ENCODE data around the gene APMAP. TPM values are rescaled to one million over a fixed set of nuclear protein-coding genes. Genes with fewer than 3 reads are reported as not detected.

The APMAP gene, protein sequence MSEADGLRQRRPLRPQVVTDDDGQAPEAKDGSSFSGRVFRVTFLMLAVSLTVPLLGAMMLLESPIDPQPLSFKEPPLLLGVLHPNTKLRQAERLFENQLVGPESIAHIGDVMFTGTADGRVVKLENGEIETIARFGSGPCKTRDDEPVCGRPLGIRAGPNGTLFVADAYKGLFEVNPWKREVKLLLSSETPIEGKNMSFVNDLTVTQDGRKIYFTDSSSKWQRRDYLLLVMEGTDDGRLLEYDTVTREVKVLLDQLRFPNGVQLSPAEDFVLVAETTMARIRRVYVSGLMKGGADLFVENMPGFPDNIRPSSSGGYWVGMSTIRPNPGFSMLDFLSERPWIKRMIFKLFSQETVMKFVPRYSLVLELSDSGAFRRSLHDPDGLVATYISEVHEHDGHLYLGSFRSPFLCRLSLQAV
- total RNA-seq: 10 to 100 TPM; 47.0 to 52.2 TPM
- long read RNA-seq, transcript APMAP-201 (9 exons, 2,430 nt): major isoform, 81 of 107 reads
- long read RNA-seq, partial matches to known transcripts: 8 of 107 reads
- long read RNA-seq, other reads (novel, unspliced or antisense): 18 of 107 reads

GRCh38 chr20:24992487-24993205, at the start of gene APMAP:
Gene APMAP, minus strand, starts transcription at chr20:24992751. Its CDS starts 63 bp downstream, at chr20:24992688.
- intact Hi-C loops (cut with DNase I): loop anchor here (2.0 to 10.0 kb wide), 5 partner anchors 185 to 406 kb away; partner anchors contain the start of gene ENTPD6 (in 1 of the 2)
- peak; percentile 94 to 97 for ATAC-seq
- DNase-seq: peak; percentile 98

DNA sequence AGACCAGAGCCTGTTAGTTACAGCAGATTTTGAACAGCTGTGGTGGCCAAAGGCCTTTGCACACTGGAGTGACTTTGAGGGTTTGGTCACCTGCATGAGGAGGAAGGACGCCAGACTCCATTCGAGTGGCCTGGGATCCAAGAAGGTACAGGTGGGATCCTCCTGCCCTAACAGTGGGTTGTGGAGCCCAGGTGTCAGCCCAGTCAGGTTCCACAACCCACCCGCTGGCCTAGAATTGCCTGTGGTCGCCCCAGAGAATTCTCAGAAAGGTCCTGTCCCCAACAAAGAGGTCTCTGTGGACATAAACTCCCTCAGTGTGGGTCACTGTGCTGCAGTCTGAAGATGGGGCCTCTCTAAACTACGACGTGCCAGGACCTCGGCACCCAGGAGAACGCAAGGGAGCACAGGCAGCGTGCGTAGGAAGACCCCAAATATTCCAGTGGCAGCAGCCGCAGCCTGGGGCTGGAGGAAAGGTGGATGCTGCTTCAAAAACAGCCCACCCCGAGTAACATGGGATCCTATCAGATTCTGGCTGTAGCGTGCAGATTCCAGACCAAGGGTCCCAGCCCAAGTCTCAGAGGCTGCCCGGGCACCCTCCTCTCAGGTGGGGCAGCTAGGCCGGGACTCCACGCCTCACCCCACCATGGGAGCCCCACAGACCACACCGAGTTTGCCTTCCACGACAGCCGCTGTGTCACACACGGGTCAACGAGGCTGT, 49.4 kb upstream of the APMAP start:
- intact Hi-C loops (cut with DNase I): no loop called here
- DNase-seq: peak; percentile 13

GRCh38 chr20:25040438-25040831, 47.9 kb upstream of the APMAP start:
- ATAC-seq (peak; percentile 5 to 31), DNase-seq (peak; percentile 38)
- intact Hi-C loops (cut with DNase I): no loop called here

More for the DNA sequence above, 49.4 kb upstream of the APMAP start:
- ATAC-seq: no peak

- DNase-seq: peak; percentile 82
- peak; percentile 69 to 71 for ATAC-seq
- intact Hi-C loops (cut with DNase I): loop anchor here in 1 of 2 donors (5.0 kb wide), 1 partner anchor 38 kb away; no protein-coding TSS in a partner anchor
These were observed 47.3 kb upstream of the APMAP start for GRCh38 chr20:25039697-25040437.

DNA sequence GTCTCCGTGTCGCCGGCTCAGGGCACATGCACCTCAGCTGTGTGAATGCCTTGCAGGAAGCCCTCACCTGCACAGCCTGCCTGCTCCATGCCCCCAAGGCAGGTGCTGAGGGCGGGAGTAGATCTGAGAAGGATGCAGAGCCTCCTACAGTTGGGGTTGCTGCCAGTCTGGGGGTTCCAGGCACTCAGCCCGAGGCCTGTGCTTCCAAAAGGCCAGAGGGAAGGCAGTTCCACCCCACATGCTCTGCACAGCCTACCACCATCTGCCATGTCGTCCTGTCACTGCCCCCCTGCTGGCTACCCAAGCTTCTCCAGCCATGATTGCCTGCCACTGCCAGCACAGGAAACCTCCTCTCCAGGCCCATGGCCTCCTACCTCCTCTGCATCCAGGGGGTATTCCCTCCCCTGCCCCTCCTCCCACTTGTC, 46.1 kb upstream of the APMAP start:
- no peak for ATAC-seq
- intact Hi-C loops (cut with DNase I): loop anchor here in 1 of 2 donors (5.0 kb wide), 1 partner anchor 36 kb away; no protein-coding TSS in a partner anchor

GRCh38 chr20:25038103-25038410, 45.5 kb upstream of the APMAP start:
- ATAC-seq: no peak
- intact Hi-C loops (cut with DNase I): loop anchor here in 1 of 2 donors (5.0 kb wide), 1 partner anchor 36 kb away; no protein-coding TSS in a partner anchor

More for the DNA sequence above, 46.1 kb upstream of the APMAP start:
- DNase-seq: peak; percentile 9

GRCh38 chr20:25037288-25038102, 44.9 kb upstream of the APMAP start:
- peak; percentile 9 for DNase-seq
- no peak for ATAC-seq
- intact Hi-C loops (cut with DNase I): loop anchor here in 1 of 2 donors (5.0 kb wide), 1 partner anchor 35 kb away; no protein-coding TSS in a partner anchor

More at GRCh38 chr20:25038103-25038410, 45.5 kb upstream of the APMAP start:
- DNase-seq: peak; percentile 1

GRCh38 chr20:25036331-25036936, 43.9 kb upstream of the APMAP start:
- intact Hi-C loops (cut with DNase I): loop anchor here in 1 of 2 donors (5.0 kb wide), 1 partner anchor 34 kb away; no protein-coding TSS in a partner anchor
- no peak for ATAC-seq
- peak; percentile 4 for DNase-seq

- intact Hi-C loops (cut with DNase I): loop anchor here in 1 of 2 donors (5.0 kb wide), 1 partner anchor 34 kb away; no protein-coding TSS in a partner anchor
- DNase-seq (peak; percentile 3), ATAC-seq (no peak)
These were observed 43.4 kb upstream of the APMAP start for GRCh38 chr20:25035921-25036320.

DNA sequence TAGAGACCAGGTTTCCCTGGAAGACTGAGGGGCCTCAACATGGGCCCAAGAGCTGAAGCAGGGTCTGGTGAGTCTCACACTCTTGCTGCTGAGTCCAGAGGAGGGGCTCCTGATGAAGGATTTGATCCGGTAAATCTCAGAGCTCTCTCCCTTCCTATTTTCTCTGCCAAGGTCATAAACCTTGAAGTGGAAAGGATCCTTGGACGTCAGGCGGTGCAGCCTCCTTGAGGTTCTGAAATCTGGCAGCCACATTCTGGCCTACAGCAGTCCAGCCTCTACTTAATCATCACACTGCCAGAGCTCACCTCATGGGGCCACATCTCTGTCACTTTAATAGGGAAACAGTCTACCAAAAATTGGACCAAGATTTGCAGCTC, 41.4 kb upstream of the APMAP start:
- DNase-seq (peak; percentile 12), ATAC-seq (no peak)
- intact Hi-C loops (cut with DNase I): no loop called here

GRCh38 chr20:25033265-25033923, 40.8 kb upstream of the APMAP start:
- intact Hi-C loops (cut with DNase I): no loop called here
- DNase-seq (peak; percentile 9), ATAC-seq (peak; percentile 30 to 40)

DNA sequence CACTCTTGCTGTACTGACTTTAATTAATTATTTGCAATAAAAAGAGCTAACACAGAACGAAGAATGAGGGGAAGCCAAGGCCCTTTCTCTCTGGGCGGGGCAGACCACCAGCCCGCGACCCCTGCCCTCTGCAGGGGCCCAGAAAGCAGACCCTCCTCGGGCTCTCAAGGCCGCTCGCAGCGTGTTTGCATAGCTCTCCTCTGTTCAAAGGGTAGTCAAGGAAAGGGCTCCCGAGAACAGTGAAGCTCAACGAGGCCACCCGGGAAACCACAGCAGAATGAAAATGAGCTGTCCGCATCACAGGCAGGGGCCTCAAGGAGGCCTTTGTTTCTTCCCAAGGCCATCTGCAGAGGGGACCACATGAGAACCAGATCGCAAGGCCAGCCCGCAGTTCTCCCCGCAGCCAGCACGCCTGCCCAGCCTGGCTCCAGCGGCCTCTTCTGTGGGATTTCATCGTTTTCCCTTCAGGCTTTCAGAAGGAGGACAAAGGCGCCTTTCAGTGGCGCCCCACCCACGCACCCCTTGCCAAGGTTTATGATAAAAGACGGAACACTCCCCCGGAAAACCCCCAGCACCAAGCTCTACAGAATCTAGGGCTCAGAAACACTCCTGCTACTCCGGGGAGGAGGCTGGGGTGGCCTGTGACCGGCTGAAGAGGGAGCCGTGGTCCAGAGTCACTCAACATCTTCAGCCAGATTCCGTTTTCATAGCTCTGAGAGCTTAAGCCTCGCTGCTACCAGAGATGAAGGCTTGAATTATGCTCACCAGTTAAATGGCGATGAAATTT, 40.1 kb upstream of the APMAP start:
- intact Hi-C loops (cut with DNase I): no loop called here

DNA sequence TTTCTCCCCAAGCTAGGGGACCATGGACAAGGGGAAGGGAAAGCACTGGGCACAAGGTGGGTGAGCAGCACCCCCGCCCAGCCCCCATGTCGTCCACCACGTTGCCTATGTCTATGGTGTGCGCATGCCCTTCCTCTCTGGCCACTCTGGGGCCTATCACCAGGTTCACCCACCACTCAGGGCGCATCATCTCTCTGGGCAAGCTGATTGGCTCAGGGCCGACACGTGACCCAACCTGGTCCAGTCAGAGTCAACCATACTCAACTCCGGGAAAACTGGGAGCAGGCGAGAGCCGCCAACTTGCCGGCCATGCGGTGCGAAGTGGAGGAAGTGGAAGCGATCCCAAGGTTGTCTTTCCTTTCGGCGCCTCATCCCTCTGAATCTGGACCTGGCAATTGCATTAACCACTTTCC, 39.5 kb upstream of the APMAP start:
- DNase-seq (peak; percentile 18), ATAC-seq (peak in 1 of 2 donors; percentile 6)
- intact Hi-C loops (cut with DNase I): no loop called here

More for the DNA sequence above, 40.1 kb upstream of the APMAP start:
- peak; percentile 78 to 85 for ATAC-seq
- peak; percentile 80 for DNase-seq

- intact Hi-C loops (cut with DNase I): no loop called here
- ATAC-seq (no peak), DNase-seq (no peak)
These were observed 38.7 kb upstream of the APMAP start for GRCh38 chr20:25031241-25031640.

GRCh38 chr20:25030649-25031207, 38.2 kb upstream of the APMAP start:
- intact Hi-C loops (cut with DNase I): no loop called here
- peak; percentile 11 for DNase-seq
- ATAC-seq: no peak

All from left cardiac atrium (tissue), 4 donors.